Vagina (tissue), 2 donors: ENCODE data around the gene GJD2.

ENCODE experiments used
- CTCF ChIP-seq, 3 experiments: fragments of 450-650 bp in 2 of 3; fragments of 200-600 bp in 1 of 3; sonication (generic) in 1 of 3; IDR thresholded peaks; one replicate each; pipeline ENCODE4 v1.5.1; 2017 to 2019; ENCODE audit warnings: antibody characterized with exemption in 3 of 3, mild to moderate bottlenecking in 2 of 3, moderate library complexity in 2 of 3
- POLR2AphosphoS5 ChIP-seq, 2 donors: sonication (generic); formaldehyde crosslinking; IDR thresholded peaks; one replicate each; pipeline ENCODE4 v1.9.0; 2017; ENCODE audit warnings: antibody characterized with exemption in 2 of 2, mild to moderate bottlenecking in 2 of 2, low read depth in 1 of 2; ENCODE audit not compliant: insufficient read depth in 1 of 2

DNA sequence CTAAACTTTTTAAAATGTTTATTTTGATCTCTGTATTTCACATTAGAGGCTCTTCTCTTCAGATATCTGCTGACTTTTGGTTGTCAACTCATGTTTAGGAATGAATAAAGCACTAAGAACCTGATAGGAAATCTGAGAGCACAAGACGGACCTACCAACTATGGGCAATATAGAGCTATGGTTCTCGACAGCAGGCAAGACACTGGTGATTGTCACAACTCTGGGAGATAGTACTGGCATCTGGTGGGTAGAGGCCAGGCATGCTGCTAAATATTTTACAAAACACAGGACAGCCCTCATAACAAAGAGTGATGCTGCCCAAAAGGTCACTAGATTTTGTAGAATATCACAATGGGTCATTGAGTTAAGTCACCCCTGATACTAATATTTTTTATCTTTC is 17.5 kb upstream of the GJD2 start:
- TF ChIP-seq CTCF (IDR thresholded peaks at IDR 0.05) (no peak), POLR2AphosphoS5 (IDR thresholded peaks at IDR 0.05; ENCODE audit: insufficient read depth in 1 of 2, low read depth in 1 of 2) (no peak)
